ENCODE data around the gene MALRD1. TPM values are rescaled to one million over a fixed set of nuclear protein-coding genes. Genes with fewer than 3 reads are reported as not detected.

MALRD1 gene
- total and polyA plus RNA-seq, 2 donors from 2014 or later = 2.0 to 2.4 TPM

- no peak for FAIRE-seq
- H3K4me1 ChIP-seq (ENCODE audit: control insufficient read depth in 2 of 3, insufficient read depth in 2 of 3, low read depth in 1 of 3, low read length in 3 of 3) = no peaks in the 10 kb centered on the region
- H3K36me3 ChIP-seq (ENCODE audit: control insufficient read depth in 2 of 3, insufficient read depth in 3 of 3, low read length in 3 of 3) = no peaks in the 10 kb centered on the region
- no peaks in the 10 kb centered on the region for H3K9me3 ChIP-seq (ENCODE audit: control insufficient read depth in 2 of 3, insufficient read depth in 1 of 3, low read length in 3 of 3)
- TF ChIP-seq, protein P1, sequence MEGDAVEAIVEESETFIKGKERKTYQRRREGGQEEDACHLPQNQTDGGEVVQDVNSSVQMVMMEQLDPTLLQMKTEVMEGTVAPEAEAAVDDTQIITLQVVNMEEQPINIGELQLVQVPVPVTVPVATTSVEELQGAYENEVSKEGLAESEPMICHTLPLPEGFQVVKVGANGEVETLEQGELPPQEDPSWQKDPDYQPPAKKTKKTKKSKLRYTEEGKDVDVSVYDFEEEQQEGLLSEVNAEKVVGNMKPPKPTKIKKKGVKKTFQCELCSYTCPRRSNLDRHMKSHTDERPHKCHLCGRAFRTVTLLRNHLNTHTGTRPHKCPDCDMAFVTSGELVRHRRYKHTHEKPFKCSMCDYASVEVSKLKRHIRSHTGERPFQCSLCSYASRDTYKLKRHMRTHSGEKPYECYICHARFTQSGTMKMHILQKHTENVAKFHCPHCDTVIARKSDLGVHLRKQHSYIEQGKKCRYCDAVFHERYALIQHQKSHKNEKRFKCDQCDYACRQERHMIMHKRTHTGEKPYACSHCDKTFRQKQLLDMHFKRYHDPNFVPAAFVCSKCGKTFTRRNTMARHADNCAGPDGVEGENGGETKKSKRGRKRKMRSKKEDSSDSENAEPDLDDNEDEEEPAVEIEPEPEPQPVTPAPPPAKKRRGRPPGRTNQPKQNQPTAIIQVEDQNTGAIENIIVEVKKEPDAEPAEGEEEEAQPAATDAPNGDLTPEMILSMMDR (IDR thresholded peaks at IDR 0.05; ENCODE audit: borderline replicate concordance, extremely low read depth, insufficient read depth) = no peak
- intact Hi-C loops (cut with DNase I) = no loop called here
- H3K4me3 ChIP-seq (ENCODE audit: low read length in 3 of 3) = no peak overlapping the region
- no peak overlapping the region for H3K27ac ChIP-seq (ENCODE audit: low read depth in 2 of 2, low read length in 2 of 2)
- no peak overlapping the region for H3K9ac ChIP-seq (ENCODE audit: low read length in 3 of 3)
- DNase-seq = no peak
- no peaks in the 10 kb centered on the region for H3K27me3 ChIP-seq (ENCODE audit: control insufficient read depth, insufficient read depth, low read length)
These were observed 234.7 kb downstream of the MALRD1 start for GRCh38 chr10:19283285-19283684.

GRCh38 chr10:19283786-19284185 is 235.2 kb downstream of the MALRD1 start:
- Histone ChIP-seq H3K9ac (ENCODE audit: low read length in 3 of 3) (no peak overlapping the region), H3K27ac (ENCODE audit: low read depth in 2 of 2, low read length in 2 of 2) (no peak overlapping the region), H3K4me1 (ENCODE audit: control insufficient read depth in 2 of 3, insufficient read depth in 2 of 3, low read depth in 1 of 3, low read length in 3 of 3) (no peaks in the 10 kb centered on the region), H3K4me3 (ENCODE audit: low read length in 3 of 3) (no peak overlapping the region), H3K27me3 (ENCODE audit: control insufficient read depth, insufficient read depth, low read length) (no peaks in the 10 kb centered on the region), H3K9me3 (ENCODE audit: control insufficient read depth in 2 of 3, insufficient read depth in 1 of 3, low read length in 3 of 3) (no peaks in the 10 kb centered on the region), H3K36me3 (ENCODE audit: control insufficient read depth in 2 of 3, insufficient read depth in 3 of 3, low read length in 3 of 3) (no peaks in the 10 kb centered on the region)
- FAIRE-seq = no peak
- TF ChIP-seq, protein P1 (IDR thresholded peaks at IDR 0.05; ENCODE audit: borderline replicate concordance, extremely low read depth, insufficient read depth) = no peak
- no peak for DNase-seq
- intact Hi-C loops (cut with DNase I) = no loop called here

DNA sequence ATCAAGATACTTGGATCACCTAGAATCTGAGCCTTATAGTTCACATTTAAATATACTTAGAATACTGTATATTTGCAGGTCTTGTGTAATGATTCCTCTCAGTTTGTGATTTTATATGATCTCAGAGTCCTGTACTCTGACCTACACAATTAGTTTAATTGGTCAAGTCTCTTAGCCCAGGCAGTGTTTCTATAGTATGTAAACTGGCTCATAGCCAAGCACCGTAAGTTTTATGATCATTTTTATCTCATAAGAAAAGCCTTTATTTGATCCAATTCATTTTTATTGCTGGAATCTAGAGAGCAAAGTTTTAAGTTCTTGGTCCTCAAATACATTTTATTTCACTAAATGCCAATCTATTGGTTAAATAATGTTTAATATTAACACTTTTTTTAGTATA is 242.2 kb downstream of the MALRD1 start:
- intact Hi-C loops (cut with DNase I) = no loop called here
- H3K4me3 ChIP-seq (ENCODE audit: low read length in 3 of 3) = no peak overlapping the region
- DNase-seq = no peak
- no peaks in the 10 kb centered on the region for H3K9me3 ChIP-seq (ENCODE audit: control insufficient read depth in 2 of 3, insufficient read depth in 1 of 3, low read length in 3 of 3)
- no peaks in the 10 kb centered on the region for H3K4me1 ChIP-seq (ENCODE audit: control insufficient read depth in 2 of 3, insufficient read depth in 2 of 3, low read depth in 1 of 3, low read length in 3 of 3)
- no peaks in the 10 kb centered on the region for H3K36me3 ChIP-seq (ENCODE audit: control insufficient read depth in 2 of 3, insufficient read depth in 3 of 3, low read length in 3 of 3)
- FAIRE-seq = no peak
- no peaks in the 10 kb centered on the region for H3K27me3 ChIP-seq (ENCODE audit: control insufficient read depth, insufficient read depth, low read length)
- H3K9ac ChIP-seq (ENCODE audit: low read length in 3 of 3) = no peak overlapping the region
- H3K27ac ChIP-seq (ENCODE audit: low read depth in 2 of 2, low read length in 2 of 2) = no peak overlapping the region
- TF ChIP-seq, protein P1 (IDR thresholded peaks at IDR 0.05; ENCODE audit: borderline replicate concordance, extremely low read depth, insufficient read depth) = no peak

GRCh38 chr10:19294233-19294632 is 245.6 kb downstream of the MALRD1 start:
- FAIRE-seq (no peak), DNase-seq (no peak)
- Histone ChIP-seq H3K4me1 (ENCODE audit: control insufficient read depth in 2 of 3, insufficient read depth in 2 of 3, low read depth in 1 of 3, low read length in 3 of 3) (no peaks in the 10 kb centered on the region), H3K4me3 (ENCODE audit: low read length in 3 of 3) (no peak overlapping the region), H3K36me3 (ENCODE audit: control insufficient read depth in 2 of 3, insufficient read depth in 3 of 3, low read length in 3 of 3) (no peaks in the 10 kb centered on the region), H3K27ac (ENCODE audit: low read depth in 2 of 2, low read length in 2 of 2) (no peak overlapping the region), H3K9me3 (ENCODE audit: control insufficient read depth in 2 of 3, insufficient read depth in 1 of 3, low read length in 3 of 3) (no peaks in the 10 kb centered on the region), H3K9ac (ENCODE audit: low read length in 3 of 3) (no peak overlapping the region), H3K27me3 (ENCODE audit: control insufficient read depth, insufficient read depth, low read length) (no peaks in the 10 kb centered on the region)
- intact Hi-C loops (cut with DNase I) = no loop called here
- TF ChIP-seq, protein P1 (IDR thresholded peaks at IDR 0.05; ENCODE audit: borderline replicate concordance, extremely low read depth, insufficient read depth) = no peak

All from kidney (tissue), 14 donors.